HG02610 (cell line): ENCODE results near the gene DLG2.
"Not testable (repeated sequence)": the region's sequence is repeated elsewhere in the genome, so short reads cannot be mapped to it uniquely, and the experiment has no call there.

ENCODE experiments used
- ATAC-seq: cut with Tn5 transposase; IDR thresholded peaks from one replicate; pipeline ENCODE4 v1.9.1; 2021; ENCODE audit warnings: mild to moderate bottlenecking, moderate library complexity; ENCODE audit not compliant: unreplicated experiment

DLG2 gene

GRCh38 chr11:85256433-85256832 is 370.7 kb downstream of the DLG2 start:
- ATAC-seq = no peak

GRCh38 chr11:85249482-85249881 is 377.7 kb downstream of the DLG2 start:
- ATAC-seq = no peak

- no peak for ATAC-seq
These were observed 379.3 kb downstream of the DLG2 start for GRCh38 chr11:85247797-85248196.

- ATAC-seq = no peak
These were observed 388.2 kb downstream of the DLG2 start for GRCh38 chr11:85238906-85239305.

- ATAC-seq = not testable (repeated sequence)
These were observed 389.1 kb downstream of the DLG2 start for GRCh38 chr11:85238038-85238437.

GRCh38 chr11:85236211-85236610 is 390.9 kb downstream of the DLG2 start:
- no peak for ATAC-seq

GRCh38 chr11:85232559-85232958 is 394.6 kb downstream of the DLG2 start:
- no peak for ATAC-seq

- no peak for ATAC-seq
These were observed 395.6 kb downstream of the DLG2 start for GRCh38 chr11:85231588-85231987.

- ATAC-seq = not testable (repeated sequence)
These were observed 397.4 kb downstream of the DLG2 start for GRCh38 chr11:85229723-85230122.

- no peak for ATAC-seq
These were observed 430.2 kb downstream of the DLG2 start for GRCh38 chr11:85196968-85197367.

- ATAC-seq = no peak
These were observed 431.2 kb downstream of the DLG2 start for GRCh38 chr11:85195934-85196333.

- ATAC-seq = no peak
These were observed 439.2 kb downstream of the DLG2 start for GRCh38 chr11:85187992-85188391.

GRCh38 chr11:85184721-85185120 is 442.4 kb downstream of the DLG2 start:
- ATAC-seq = no peak

GRCh38 chr11:85182441-85183387 is 444.4 kb downstream of the DLG2 start:
- peak; percentile 77 for ATAC-seq

- ATAC-seq = no peak
These were observed 446.6 kb downstream of the DLG2 start for GRCh38 chr11:85180528-85180927.

GRCh38 chr11:85171648-85172257 is 455.4 kb downstream of the DLG2 start:
- ATAC-seq = no peak

- no peak for ATAC-seq
These were observed 457.0 kb downstream of the DLG2 start for GRCh38 chr11:85170184-85170583.

- no peak for ATAC-seq
These were observed 459.7 kb downstream of the DLG2 start for GRCh38 chr11:85167471-85167870.

- no peak for ATAC-seq
These were observed 460.1 kb downstream of the DLG2 start for GRCh38 chr11:85167038-85167437.

GRCh38 chr11:85165819-85166218 is 461.3 kb downstream of the DLG2 start:
- no peak for ATAC-seq

GRCh38 chr11:85164743-85165142 is 462.4 kb downstream of the DLG2 start:
- no peak for ATAC-seq

- no peak for ATAC-seq
These were observed 472.9 kb downstream of the DLG2 start for GRCh38 chr11:85154294-85154693.
